Measurements from ENCODE around the gene MACC1. TPM values are rescaled to one million over a fixed set of nuclear protein-coding genes. Genes with fewer than 3 reads are reported as not detected.
"Not testable (repeated sequence)": the region's sequence is repeated elsewhere in the genome, so short reads cannot be mapped to it uniquely, and the experiment has no call there.

MACC1 gene
- total RNA-seq, 3 donors from 2014 or later = 0.19 to 0.34 (median 0.23) TPM

DNA sequence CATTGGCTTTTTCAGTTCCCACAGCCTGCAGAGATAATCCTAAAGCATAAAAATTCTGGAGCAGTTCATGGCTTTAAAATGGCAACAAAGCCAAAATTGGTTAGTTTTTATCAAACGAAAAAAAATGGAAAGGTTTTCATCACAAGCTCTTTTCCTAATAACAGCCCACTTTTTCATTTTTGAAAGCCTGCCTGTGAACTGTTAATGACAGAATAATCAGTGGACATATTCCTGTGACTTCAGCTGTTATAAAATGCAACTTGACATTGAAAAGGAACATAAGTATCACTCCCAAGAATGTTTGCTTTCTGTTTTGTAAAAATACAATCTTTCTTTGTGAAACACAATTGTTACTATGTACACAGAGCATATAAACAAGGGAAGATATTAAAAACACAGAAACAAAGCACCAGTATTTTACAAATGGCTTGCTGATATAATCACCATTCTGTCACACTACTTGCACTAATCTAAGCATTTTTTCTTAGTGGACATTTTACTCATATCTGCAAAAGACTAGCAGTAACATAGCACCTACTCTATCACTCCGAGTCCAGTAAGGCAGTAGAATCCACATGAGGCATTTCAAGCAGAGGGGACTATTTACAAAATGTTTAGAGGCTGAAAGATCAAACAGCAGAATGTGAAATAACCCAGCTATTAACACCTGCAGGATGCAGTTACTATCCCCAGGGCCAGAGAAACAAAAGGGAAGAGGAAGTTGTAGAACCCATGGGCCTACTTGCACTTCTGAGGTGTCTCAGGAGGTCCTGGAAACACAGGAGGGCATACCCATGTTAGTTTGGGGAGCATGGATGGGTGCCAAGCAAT is 26.4 kb downstream of the MACC1 start:
- Mint-ChIP-seq H3K27me3 (ENCODE audit: low read depth) (no peaks in the 10 kb centered on the region), H3K4me3 (no peak overlapping the region), H3K4me1 (ENCODE audit: low read depth) (no peaks in the 10 kb centered on the region), H3K36me3 (ENCODE audit: insufficient read depth) (no peaks in the 10 kb centered on the region), H3K9me3 (peaks cover 12% of the 10 kb centered on the region)
- no peak for DNase-seq
- ATAC-seq = no peak

GRCh38 chr7:20189852-20190251 is 27.3 kb downstream of the MACC1 start:
- Mint-ChIP-seq H3K36me3 (ENCODE audit: insufficient read depth) (no peaks in the 10 kb centered on the region), H3K27me3 (ENCODE audit: low read depth) (no peaks in the 10 kb centered on the region), H3K9me3 (peaks cover 12% of the 10 kb centered on the region), H3K4me1 (ENCODE audit: low read depth) (no peaks in the 10 kb centered on the region), H3K4me3 (no peak overlapping the region)
- no peak for DNase-seq
- ATAC-seq = no peak

DNA sequence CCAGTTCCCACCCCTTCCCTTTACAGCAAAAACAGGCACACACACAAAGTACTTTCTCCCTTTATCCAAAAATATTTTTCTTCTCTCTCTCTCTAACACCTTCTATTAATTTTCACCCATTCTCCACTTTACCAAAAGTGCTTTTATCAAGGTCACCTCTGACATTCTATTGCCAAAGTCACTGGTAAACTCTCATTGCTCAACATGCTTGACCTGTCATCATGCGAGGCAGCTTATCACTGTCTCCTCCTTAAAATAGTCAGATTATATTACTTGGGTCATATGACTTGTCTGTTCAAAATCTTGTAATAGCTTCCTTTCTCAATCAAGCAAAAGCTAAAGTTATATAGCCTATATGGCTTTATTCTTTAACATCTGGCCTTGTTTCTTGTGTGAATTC is 28.6 kb downstream of the MACC1 start:
- ATAC-seq (no peak), DNase-seq (no peak)
- Mint-ChIP-seq H3K9me3 (peaks cover 19% of the 10 kb centered on the region), H3K4me3 (no peak overlapping the region), H3K27me3 (ENCODE audit: low read depth) (no peaks in the 10 kb centered on the region), H3K4me1 (ENCODE audit: low read depth) (no peaks in the 10 kb centered on the region), H3K36me3 (ENCODE audit: insufficient read depth) (no peaks in the 10 kb centered on the region)

- not testable (repeated sequence) for H3K36me3 Mint-ChIP-seq (ENCODE audit: insufficient read depth); ATAC-seq; H3K27me3 Mint-ChIP-seq (ENCODE audit: low read depth); DNase-seq; H3K4me1 Mint-ChIP-seq (ENCODE audit: low read depth); H3K4me3 Mint-ChIP-seq
- peaks cover 19% of the 10 kb centered on the region for H3K9me3 Mint-ChIP-seq
Observed at GRCh38 chr7:20187850-20188249, 29.3 kb downstream of the MACC1 start.

DNA sequence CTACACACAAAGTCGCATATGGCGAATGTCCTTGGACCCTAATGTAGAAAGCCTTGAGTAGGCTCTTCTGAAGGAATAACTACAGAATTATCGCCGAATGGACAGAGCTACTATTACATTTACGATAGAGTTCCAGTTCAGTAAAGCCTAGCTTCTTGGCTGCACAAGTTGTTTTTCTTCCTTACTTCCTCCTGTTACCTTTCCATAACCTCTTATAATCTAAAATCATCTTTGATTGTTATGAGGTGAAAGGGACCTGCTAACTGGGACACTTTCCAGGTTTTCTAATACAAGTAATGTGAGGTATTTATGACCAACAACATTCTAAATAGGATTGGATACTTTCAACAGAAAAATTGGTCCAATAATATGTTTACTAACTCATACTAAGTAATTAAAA is 31.2 kb downstream of the MACC1 start:
- peaks cover 19% of the 10 kb centered on the region for H3K9me3 Mint-ChIP-seq
- no peaks in the 10 kb centered on the region for H3K27me3 Mint-ChIP-seq (ENCODE audit: low read depth)
- no peak overlapping the region for H3K4me3 Mint-ChIP-seq
- ATAC-seq = no peak
- DNase-seq = no peak
- no peaks in the 10 kb centered on the region for H3K4me1 Mint-ChIP-seq (ENCODE audit: low read depth)
- H3K36me3 Mint-ChIP-seq (ENCODE audit: insufficient read depth) = no peaks in the 10 kb centered on the region

GRCh38 chr7:20183086-20183485 is 34.1 kb downstream of the MACC1 start:
- no peak for ATAC-seq
- peaks cover 6% of the 10 kb centered on the region for H3K9me3 Mint-ChIP-seq
- no peaks in the 10 kb centered on the region for H3K4me1 Mint-ChIP-seq (ENCODE audit: low read depth)
- H3K4me3 Mint-ChIP-seq = no peak overlapping the region
- no peaks in the 10 kb centered on the region for H3K36me3 Mint-ChIP-seq (ENCODE audit: insufficient read depth)
- H3K27me3 Mint-ChIP-seq (ENCODE audit: low read depth) = peaks cover 1% of the 10 kb centered on the region
- DNase-seq = no peak

DNA sequence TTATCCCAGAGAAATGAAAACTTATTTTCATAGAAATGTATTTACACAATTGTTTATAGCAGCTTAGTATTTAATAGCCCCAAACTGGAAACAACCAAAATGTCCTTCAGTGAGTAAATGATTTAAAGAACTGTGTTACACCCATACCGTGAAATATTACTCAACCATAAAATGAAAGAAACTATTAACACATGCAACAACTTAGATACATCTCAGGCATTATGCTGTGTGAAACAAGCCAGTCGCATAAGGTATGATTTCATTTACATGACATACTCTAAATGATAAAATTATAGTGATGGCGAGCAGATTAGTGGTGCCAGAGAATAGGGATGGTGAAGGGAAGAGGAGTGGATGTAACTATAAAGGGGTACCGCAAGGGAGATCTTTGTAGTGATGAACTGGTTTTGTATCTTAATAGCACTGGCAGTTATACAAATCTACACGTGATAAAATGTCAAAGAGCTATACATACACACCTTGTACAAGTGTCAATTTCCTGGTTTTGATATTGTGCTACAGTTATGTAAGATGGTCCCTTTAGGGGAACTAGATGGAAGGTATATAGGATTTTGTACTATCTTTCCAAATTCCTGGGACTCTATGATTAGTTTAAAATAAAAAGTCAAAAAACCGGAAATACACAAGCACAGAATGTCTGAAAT is 40.5 kb downstream of the MACC1 start:
- ATAC-seq = no peak

DNA sequence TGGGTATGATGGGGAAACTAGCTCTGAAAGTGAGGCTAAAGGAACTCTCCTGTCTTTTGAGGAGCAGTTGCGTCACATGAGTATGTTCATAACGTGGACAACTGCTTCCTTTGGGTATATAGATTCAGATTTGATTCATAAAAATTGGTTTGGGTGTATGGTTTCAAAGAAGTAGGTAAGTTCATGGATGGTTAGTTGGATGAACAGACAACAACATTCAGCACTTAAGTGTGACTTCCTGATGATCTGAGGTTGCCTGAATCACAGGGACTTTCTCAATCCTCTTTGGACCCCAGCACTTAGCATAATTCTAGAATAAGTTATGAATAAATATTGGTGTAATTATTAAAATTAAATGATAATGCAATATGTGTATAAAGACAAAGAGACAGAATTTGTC is 43.4 kb downstream of the MACC1 start:
- H3K27me3 Mint-ChIP-seq (ENCODE audit: low read depth) = no peaks in the 10 kb centered on the region
- no peaks in the 10 kb centered on the region for H3K4me1 Mint-ChIP-seq (ENCODE audit: low read depth)
- no peak for ATAC-seq
- no peak overlapping the region for H3K4me3 Mint-ChIP-seq
- H3K9me3 Mint-ChIP-seq = peaks cover under 1% of the 10 kb centered on the region
- no peak for DNase-seq
- no peaks in the 10 kb centered on the region for H3K36me3 Mint-ChIP-seq (ENCODE audit: insufficient read depth)

More for the DNA sequence above, 40.5 kb downstream of the MACC1 start:
- Mint-ChIP-seq H3K4me3 (no peak overlapping the region), H3K27me3 (ENCODE audit: low read depth) (peaks cover 1% of the 10 kb centered on the region), H3K36me3 (ENCODE audit: insufficient read depth) (no peaks in the 10 kb centered on the region), H3K9me3 (no peaks in the 10 kb centered on the region), H3K4me1 (ENCODE audit: low read depth) (no peaks in the 10 kb centered on the region)
- no peak for DNase-seq

- H3K9me3 Mint-ChIP-seq = peaks cover 5% of the 10 kb centered on the region
- no peak overlapping the region for H3K4me3 Mint-ChIP-seq
- H3K27me3 Mint-ChIP-seq (ENCODE audit: low read depth) = no peaks in the 10 kb centered on the region
- ATAC-seq (no peak), DNase-seq (no peak)
- H3K36me3 Mint-ChIP-seq (ENCODE audit: insufficient read depth) = no peaks in the 10 kb centered on the region
- H3K4me1 Mint-ChIP-seq (ENCODE audit: low read depth) = no peaks in the 10 kb centered on the region
Observed at GRCh38 chr7:20172736-20173334, 44.3 kb downstream of the MACC1 start.

- peaks cover 5% of the 10 kb centered on the region for H3K9me3 Mint-ChIP-seq
- H3K36me3 Mint-ChIP-seq (ENCODE audit: insufficient read depth) = no peaks in the 10 kb centered on the region
- H3K27me3 Mint-ChIP-seq (ENCODE audit: low read depth) = no peaks in the 10 kb centered on the region
- ATAC-seq (no peak), DNase-seq (no peak)
- no peak overlapping the region for H3K4me3 Mint-ChIP-seq
- H3K4me1 Mint-ChIP-seq (ENCODE audit: low read depth) = no peaks in the 10 kb centered on the region
Observed at GRCh38 chr7:20170633-20171032, 46.6 kb downstream of the MACC1 start.

DNA sequence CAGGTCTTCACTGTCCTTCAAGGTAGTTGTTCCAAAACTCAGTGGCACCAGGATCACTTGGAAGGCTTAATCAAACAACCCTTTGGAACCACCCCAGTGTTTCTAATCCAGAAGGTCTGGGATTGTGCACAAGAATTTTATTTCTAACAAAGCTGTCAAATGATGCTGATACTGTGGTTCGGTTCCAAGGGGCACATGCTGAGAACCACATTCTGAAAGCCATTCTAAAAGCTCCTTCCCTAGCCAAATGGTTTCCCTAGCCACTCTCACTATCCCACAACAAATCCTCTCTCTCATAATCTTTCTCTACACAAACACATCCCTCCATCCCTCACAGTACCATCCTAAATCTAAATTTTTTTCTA is 52.1 kb downstream of the MACC1 start:
- Mint-ChIP-seq H3K4me3 (no peak overlapping the region), H3K4me1 (ENCODE audit: low read depth) (no peaks in the 10 kb centered on the region), H3K9me3 (peaks cover 5% of the 10 kb centered on the region), H3K36me3 (ENCODE audit: insufficient read depth) (no peaks in the 10 kb centered on the region), H3K27me3 (ENCODE audit: low read depth) (no peaks in the 10 kb centered on the region)
- DNase-seq = no peak
- ATAC-seq = no peak

DNA sequence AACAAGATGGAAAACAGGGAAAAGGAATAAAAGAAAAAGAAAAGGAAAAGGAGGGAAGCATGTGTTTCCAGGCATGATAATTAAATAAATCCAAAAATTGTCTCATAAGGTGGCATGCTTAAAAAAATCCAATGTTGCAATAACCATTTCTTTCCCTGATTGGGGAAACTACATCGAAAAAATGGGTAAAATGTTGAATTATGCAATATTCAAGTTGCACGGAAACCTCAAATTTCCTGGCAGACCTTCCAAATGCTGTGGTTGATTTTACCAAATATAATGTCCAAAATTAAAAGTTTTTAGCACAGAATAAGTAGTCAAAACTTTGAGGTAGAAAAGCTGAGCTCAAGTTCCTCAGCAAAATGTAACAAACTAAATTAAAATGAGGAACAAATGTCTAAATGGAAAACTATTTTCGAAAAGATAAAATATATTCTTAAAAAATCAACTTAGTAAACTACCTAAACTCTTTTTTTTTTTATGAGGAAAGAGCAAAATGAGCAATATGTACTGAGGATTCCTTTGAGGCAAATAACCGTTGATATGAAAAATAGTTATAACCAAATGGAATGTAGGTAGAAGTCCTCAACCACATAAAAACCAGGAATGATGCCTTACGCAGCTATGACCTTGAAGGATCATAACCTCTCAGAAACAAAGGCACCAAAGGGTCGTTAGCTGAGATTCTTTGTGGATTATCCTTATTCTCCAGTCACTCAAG is 52.6 kb downstream of the MACC1 start:
- ATAC-seq (no peak), DNase-seq (no peak)
- no peaks in the 10 kb centered on the region for H3K27me3 Mint-ChIP-seq (ENCODE audit: low read depth)
- H3K4me3 Mint-ChIP-seq = no peak overlapping the region
- peaks cover 5% of the 10 kb centered on the region for H3K9me3 Mint-ChIP-seq
- no peaks in the 10 kb centered on the region for H3K36me3 Mint-ChIP-seq (ENCODE audit: insufficient read depth)
- no peaks in the 10 kb centered on the region for H3K4me1 Mint-ChIP-seq (ENCODE audit: low read depth)

DNA sequence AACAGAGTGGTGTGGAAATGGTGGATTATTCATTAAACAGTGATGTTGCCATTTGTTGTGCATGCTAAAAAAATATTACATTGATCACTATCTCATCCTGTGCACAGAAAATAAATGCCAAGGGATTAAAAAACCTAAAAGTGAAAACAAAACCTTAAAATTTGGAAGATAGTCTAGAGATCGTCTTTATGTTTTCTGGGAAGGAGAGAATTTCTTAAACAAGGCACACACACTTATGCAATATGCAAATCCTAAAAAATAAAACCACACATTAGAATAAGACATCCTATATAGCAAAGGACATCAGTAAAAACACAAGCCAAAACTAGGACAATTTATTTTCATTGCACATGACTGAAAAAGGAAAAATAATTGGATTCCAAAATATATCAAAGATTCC is 54.5 kb downstream of the MACC1 start:
- Mint-ChIP-seq H3K27me3 (ENCODE audit: low read depth) (no peaks in the 10 kb centered on the region), H3K4me1 (ENCODE audit: low read depth) (no peaks in the 10 kb centered on the region), H3K9me3 (no peaks in the 10 kb centered on the region), H3K36me3 (ENCODE audit: insufficient read depth) (no peaks in the 10 kb centered on the region), H3K4me3 (no peak overlapping the region)
- no peak for ATAC-seq
- DNase-seq = no peak

DNA sequence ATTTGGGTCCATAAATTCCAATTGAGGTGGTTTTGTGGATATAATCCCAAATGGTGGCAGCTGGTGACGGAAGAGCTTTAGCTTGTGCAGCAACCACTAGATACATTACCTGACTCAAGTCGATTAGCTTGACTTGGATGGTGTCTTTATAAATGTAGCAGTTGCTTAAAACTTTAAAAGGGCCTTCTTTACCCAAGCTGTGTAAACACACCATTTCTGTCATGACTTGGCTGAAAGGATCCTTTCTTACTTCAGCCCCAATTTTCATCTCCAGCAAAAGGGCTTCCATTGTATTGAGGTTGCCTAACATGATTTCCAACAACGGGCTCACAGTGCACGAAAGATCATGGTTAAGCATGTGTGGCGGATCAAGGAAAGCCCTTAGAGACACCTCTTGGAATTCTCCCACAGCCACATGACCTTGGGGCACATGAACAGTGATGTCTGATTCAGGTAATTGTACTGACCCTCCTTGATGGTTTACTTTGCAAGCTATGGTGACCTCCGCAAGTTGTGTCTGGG is 57.9 kb downstream of the MACC1 start:
- H3K27me3 Mint-ChIP-seq (ENCODE audit: low read depth) = no peaks in the 10 kb centered on the region
- H3K4me1 Mint-ChIP-seq (ENCODE audit: low read depth) = no peaks in the 10 kb centered on the region
- DNase-seq (no peak), ATAC-seq (no peak)
- no peaks in the 10 kb centered on the region for H3K9me3 Mint-ChIP-seq
- no peak overlapping the region for H3K4me3 Mint-ChIP-seq
- no peaks in the 10 kb centered on the region for H3K36me3 Mint-ChIP-seq (ENCODE audit: insufficient read depth)

All from activated T-cell treated with anti-CD3 and anti-CD28 coated beads, Interleukin-2, amount 50 U/mL, for 4 hours (primary cell).